ENCODE measurements around the gene RNF151.
A peak's percentile ranks its signal among the peaks of the same experiment; 100 is the strongest.

Gene RNF151

GRCh38 chr16:1929578-1930337, 36.9 kb upstream of the RNF151 start:
- TF ChIP-seq POLR2A (IDR thresholded peaks at IDR 0.05; ENCODE audit: extremely low read depth, insufficient read length) (peak; percentile 52), MAX (IDR thresholded peaks at IDR 0.05; ENCODE audit: low read depth, low read length) (peak; percentile 93), MYC (IDR thresholded peaks at IDR 0.05; ENCODE audit: low read depth, low read length) (peak; percentile 94)
- TF ChIP-seq, protein P1, sequence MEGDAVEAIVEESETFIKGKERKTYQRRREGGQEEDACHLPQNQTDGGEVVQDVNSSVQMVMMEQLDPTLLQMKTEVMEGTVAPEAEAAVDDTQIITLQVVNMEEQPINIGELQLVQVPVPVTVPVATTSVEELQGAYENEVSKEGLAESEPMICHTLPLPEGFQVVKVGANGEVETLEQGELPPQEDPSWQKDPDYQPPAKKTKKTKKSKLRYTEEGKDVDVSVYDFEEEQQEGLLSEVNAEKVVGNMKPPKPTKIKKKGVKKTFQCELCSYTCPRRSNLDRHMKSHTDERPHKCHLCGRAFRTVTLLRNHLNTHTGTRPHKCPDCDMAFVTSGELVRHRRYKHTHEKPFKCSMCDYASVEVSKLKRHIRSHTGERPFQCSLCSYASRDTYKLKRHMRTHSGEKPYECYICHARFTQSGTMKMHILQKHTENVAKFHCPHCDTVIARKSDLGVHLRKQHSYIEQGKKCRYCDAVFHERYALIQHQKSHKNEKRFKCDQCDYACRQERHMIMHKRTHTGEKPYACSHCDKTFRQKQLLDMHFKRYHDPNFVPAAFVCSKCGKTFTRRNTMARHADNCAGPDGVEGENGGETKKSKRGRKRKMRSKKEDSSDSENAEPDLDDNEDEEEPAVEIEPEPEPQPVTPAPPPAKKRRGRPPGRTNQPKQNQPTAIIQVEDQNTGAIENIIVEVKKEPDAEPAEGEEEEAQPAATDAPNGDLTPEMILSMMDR (IDR thresholded peaks at IDR 0.05; ENCODE audit: low read depth, low read length), result peak; percentile 54
- DNase-seq (ENCODE audit: low read depth), result peak; percentile 88
- peak overlapping the region; percentile 28 for H3K4me3 ChIP-seq (ENCODE audit: low read depth, low read length)

GRCh38 chr16:1930338-1930720, 36.3 kb upstream of the RNF151 start:
- H3K4me3 ChIP-seq (ENCODE audit: low read depth, low read length), result no peak overlapping the region
- no peak for TF ChIP-seq MYC (IDR thresholded peaks at IDR 0.05; ENCODE audit: low read depth, low read length)
- TF ChIP-seq POLR2A (IDR thresholded peaks at IDR 0.05; ENCODE audit: extremely low read depth, insufficient read length), result no peak
- TF ChIP-seq MAX (IDR thresholded peaks at IDR 0.05; ENCODE audit: low read depth, low read length), result no peak
- TF ChIP-seq, protein P1 (IDR thresholded peaks at IDR 0.05; ENCODE audit: low read depth, low read length), result no peak
- no peak for DNase-seq (ENCODE audit: low read depth)

- no peak for DNase-seq (ENCODE audit: low read depth)
- H3K4me3 ChIP-seq (ENCODE audit: low read depth, low read length), result no peak overlapping the region
- TF ChIP-seq POLR2A (IDR thresholded peaks at IDR 0.05; ENCODE audit: extremely low read depth, insufficient read length) (no peak), MAX (IDR thresholded peaks at IDR 0.05; ENCODE audit: low read depth, low read length) (no peak), MYC (IDR thresholded peaks at IDR 0.05; ENCODE audit: low read depth, low read length) (no peak)
- TF ChIP-seq, protein P1 (IDR thresholded peaks at IDR 0.05; ENCODE audit: low read depth, low read length), result no peak
Measured at GRCh38 chr16:1932050-1933028, 34.3 kb upstream of the RNF151 start.

DNA sequence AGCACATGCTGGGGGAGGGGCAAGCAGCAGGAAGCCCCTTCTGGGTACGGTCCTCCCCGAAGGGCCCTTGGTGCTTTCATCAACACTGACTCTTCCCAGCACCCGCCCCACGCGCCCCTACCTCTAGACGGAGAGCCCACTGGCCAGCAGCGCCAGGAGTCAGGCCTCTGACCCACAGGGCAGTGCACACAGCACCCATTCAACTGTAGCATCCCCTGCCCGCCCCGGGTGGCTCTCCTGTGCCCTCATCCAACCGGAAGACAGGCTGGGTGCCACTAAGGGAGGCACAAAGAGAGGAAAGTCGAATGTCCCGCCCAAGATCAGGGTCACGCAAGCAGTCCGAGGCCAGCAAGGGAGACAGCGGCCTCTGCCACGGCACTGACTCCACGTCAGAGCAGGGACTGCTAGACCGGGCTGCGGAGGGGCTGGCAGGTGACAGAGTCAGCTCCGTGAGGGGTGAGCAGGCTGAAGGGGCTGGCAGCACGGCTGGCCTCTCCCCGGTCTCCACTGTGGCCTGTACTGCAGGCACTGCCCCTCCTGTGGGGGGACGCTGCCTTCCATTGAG, 33.5 kb upstream of the RNF151 start:
- no peak for DNase-seq (ENCODE audit: low read depth)
- H3K4me3 ChIP-seq (ENCODE audit: low read depth, low read length), result no peak overlapping the region
- TF ChIP-seq POLR2A (IDR thresholded peaks at IDR 0.05; ENCODE audit: extremely low read depth, insufficient read length), result no peak
- TF ChIP-seq, protein P1 (IDR thresholded peaks at IDR 0.05; ENCODE audit: low read depth, low read length), result no peak

DNA sequence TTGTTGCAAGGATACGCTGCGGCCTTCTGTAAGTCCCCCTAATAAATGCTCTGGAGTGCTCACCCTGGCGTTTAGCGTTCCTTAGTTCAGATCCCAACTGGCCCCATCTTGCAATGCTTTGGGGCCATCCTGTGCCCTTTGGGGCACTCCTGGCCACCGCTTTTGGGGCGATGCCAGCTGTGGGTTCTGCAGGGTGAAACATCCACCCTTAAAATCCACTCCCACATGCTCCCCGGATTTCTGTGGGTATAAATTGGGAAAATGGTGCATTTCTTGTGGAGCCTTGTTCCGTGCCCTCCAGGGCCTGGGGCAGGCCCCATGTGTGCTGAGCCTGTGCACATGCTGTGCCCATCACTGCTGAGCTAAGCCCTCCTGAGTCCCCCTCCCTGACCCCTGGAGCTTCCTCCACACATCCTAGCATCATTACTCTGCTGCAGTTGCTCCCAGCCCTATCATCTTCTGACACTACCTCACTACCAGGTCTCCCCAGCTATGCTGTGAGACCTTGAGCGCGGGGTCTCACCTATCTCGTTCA, 29.6 kb upstream of the RNF151 start:
- TF ChIP-seq MYC (IDR thresholded peaks at IDR 0.05; ENCODE audit: low read depth, low read length) (no peak), MAX (IDR thresholded peaks at IDR 0.05; ENCODE audit: low read depth, low read length) (no peak), POLR2A (IDR thresholded peaks at IDR 0.05; ENCODE audit: extremely low read depth, insufficient read length) (no peak)
- TF ChIP-seq, protein P1 (IDR thresholded peaks at IDR 0.05; ENCODE audit: low read depth, low read length), result no peak
- no peak overlapping the region for H3K4me3 ChIP-seq (ENCODE audit: low read depth, low read length)
- no peak for DNase-seq (ENCODE audit: low read depth)
